Lower leg skin (tissue), 3 donors: ENCODE measurements around the gene CDK18.

Experiments used
- POLR2A ChIP-seq, 2 donors: fragments of 450-650 bp; IDR thresholded peaks; one replicate each; pipeline ENCODE4 v1.6.1; 2016 to 2017; ENCODE audit warnings: antibody characterized with exemption in 2 of 2, mild to moderate bottlenecking in 1 of 2, moderate library complexity in 1 of 2
- TF ChIP-seq, protein P1 (sequence below), 3 donors: fragments of 450-650 bp; IDR thresholded peaks; one replicate each; pipeline ENCODE4 v1.5.1; 2016; ENCODE audit warnings: antibody characterized with exemption in 3 of 3, mild to moderate bottlenecking in 3 of 3, moderate library complexity in 2 of 3

DNA sequence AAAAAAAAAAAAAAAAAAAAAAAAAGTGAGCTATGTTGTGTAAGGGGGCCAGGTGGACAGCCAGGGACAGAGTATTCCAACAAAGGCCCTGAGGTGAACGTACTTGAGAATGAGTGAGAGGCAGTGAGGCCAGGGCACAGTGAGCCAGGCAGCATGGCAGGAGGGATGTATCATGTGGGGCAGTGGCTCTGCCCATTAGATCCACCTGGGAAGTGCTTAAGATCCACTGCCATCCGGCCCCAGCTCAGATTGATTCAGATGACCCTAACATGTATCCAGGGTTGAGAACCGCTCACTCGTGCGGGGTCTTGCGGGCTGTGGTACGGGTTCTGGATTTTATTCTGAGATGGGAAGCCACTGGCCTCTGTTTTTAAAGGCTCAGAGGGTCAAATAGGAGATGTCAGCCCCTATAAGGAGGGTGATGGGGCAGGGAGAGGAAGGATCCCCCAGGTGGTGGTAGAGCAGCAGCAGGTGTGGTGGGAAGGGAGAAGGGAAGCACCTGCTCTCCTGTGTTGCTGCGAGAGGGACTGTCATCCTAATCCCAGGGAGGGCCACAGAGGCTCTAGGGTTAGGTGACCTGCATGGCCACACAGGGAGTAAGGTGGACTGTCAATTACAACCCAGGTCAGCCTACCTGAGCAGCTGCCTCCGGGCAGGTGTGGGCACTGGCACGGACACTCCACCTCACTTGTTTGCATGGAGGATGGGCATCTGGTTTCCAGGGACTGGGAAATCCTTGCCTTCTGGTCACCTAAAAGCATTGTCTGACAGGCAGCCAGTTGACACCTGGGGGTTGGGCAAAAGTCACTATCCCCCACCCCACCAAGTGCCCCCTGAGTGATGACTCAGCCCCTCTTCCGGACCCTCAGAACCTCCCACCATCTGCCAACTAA, 31.6 kb downstream of the CDK18 start:
- TF ChIP-seq, protein P1, sequence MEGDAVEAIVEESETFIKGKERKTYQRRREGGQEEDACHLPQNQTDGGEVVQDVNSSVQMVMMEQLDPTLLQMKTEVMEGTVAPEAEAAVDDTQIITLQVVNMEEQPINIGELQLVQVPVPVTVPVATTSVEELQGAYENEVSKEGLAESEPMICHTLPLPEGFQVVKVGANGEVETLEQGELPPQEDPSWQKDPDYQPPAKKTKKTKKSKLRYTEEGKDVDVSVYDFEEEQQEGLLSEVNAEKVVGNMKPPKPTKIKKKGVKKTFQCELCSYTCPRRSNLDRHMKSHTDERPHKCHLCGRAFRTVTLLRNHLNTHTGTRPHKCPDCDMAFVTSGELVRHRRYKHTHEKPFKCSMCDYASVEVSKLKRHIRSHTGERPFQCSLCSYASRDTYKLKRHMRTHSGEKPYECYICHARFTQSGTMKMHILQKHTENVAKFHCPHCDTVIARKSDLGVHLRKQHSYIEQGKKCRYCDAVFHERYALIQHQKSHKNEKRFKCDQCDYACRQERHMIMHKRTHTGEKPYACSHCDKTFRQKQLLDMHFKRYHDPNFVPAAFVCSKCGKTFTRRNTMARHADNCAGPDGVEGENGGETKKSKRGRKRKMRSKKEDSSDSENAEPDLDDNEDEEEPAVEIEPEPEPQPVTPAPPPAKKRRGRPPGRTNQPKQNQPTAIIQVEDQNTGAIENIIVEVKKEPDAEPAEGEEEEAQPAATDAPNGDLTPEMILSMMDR (IDR thresholded peaks at IDR 0.05): no peak
- TF ChIP-seq POLR2A (IDR thresholded peaks at IDR 0.05): no peak
